PC-3 (cell line): Measurements from ENCODE around the gene TP53BP1.

Experiments
- CTCF ChIP-seq: fragments of 300-600 bp; sonication (generic); conservative IDR thresholded peaks from 2 replicates; pipeline ENCODE4 v1.5.1; 2017; ENCODE audit warnings: antibody characterized with exemption, low read depth, mild to moderate bottlenecking, low read length
- EZH2 ChIP-seq: fragments of 300-600 bp; sonication (generic); IDR thresholded peaks from one replicate; pipeline ENCODE4 v1.6.1; 2017; ENCODE audit warnings: antibody characterized with exemption, mild to moderate bottlenecking, low read length; ENCODE audit not compliant: unreplicated experiment

- TF ChIP-seq CTCF (no peak), EZH2 (no peak)
Observed at GRCh38 chr15:43510200-43511011, 17.4 kb upstream of the TP53BP1 start.
